ENCODE measurements around the gene RWDD2A.

Gene RWDD2A

GRCh38 chr6:83199173-83199862 lies 6.2 kb downstream of the RWDD2A start:
- no peak for DNase-seq

GRCh38 chr6:83199863-83200225 lies 6.7 kb downstream of the RWDD2A start:
- DNase-seq = no peak

GRCh38 chr6:83202031-83202430 lies 8.9 kb downstream of the RWDD2A start:
- no peak for DNase-seq

GRCh38 chr6:83215131-83216047 lies 22.2 kb downstream of the RWDD2A start:
- peak; percentile 55 for DNase-seq

- no peak for DNase-seq
Observed at GRCh38 chr6:83216806-83217205, 23.6 kb downstream of the RWDD2A start.

GRCh38 chr6:83218646-83219045 lies 25.5 kb downstream of the RWDD2A start:
- DNase-seq = no peak

- DNase-seq = no peak
Observed at GRCh38 chr6:83220121-83220520, 27.0 kb downstream of the RWDD2A start.

GRCh38 chr6:83221276-83221675 lies 28.1 kb downstream of the RWDD2A start:
- no peak for DNase-seq

- no peak for DNase-seq
Observed at GRCh38 chr6:83221889-83222479, 28.8 kb downstream of the RWDD2A start.

GRCh38 chr6:83226517-83226916 lies 33.4 kb downstream of the RWDD2A start:
- no peak for DNase-seq

- no peak for DNase-seq
Observed at GRCh38 chr6:83231146-83231545, 38.0 kb downstream of the RWDD2A start.

GRCh38 chr6:83247471-83247870 lies 54.3 kb downstream of the RWDD2A start:
- DNase-seq = no peak

Data from CD4-positive, alpha-beta T cell treated with Interleukin-15 for 1 hour (primary cell).